Fibroblast of villous mesenchyme (primary cell): Measurements from ENCODE around the gene CDH13. TPM values are rescaled to one million over a fixed set of nuclear protein-coding genes. Genes with fewer than 3 reads are reported as not detected.
A peak's percentile ranks its signal among the peaks of the same experiment; 100 is the strongest.

Experiments used
- DNase-seq: peaks from one replicate; pipeline ENCODE4 v3.0.0-alpha.2; 2010; ENCODE audit warnings: low read depth
- H3K4me3 ChIP-seq: 2 replicates; pipeline ENCODE4 v1.5.1; 2011; ENCODE audit warnings: low read depth, mild to moderate bottlenecking, low read length
- CTCF ChIP-seq: IDR thresholded peaks from 2 replicates; pipeline ENCODE4 v1.5.1; 2012; ENCODE audit warnings: low read depth, mild to moderate bottlenecking, low read length; ENCODE audit not compliant: insufficient read depth
- total RNA-seq: library from RNA; depleted of rRNA; stranded (reverse); fragments of >200 nt; gene quantifications from 2 replicates; pipeline ENCODE4 v1.2.3, GENCODE V29; 2012

Gene CDH13
- total RNA-seq, 1 donor: 47.5 TPM

GRCh38 chr16:82732461-82732860, 105.7 kb downstream of the CDH13 start:
- H3K4me3 ChIP-seq: no peak overlapping the region
- DNase-seq: peak; percentile 72
- TF ChIP-seq CTCF: no peak

GRCh38 chr16:82735186-82735585, 108.4 kb downstream of the CDH13 start:
- H3K4me3 ChIP-seq: no peak overlapping the region
- no peak for DNase-seq
- TF ChIP-seq CTCF: no peak

GRCh38 chr16:82735673-82736091, 108.9 kb downstream of the CDH13 start:
- no peak overlapping the region for H3K4me3 ChIP-seq
- TF ChIP-seq CTCF: no peak

GRCh38 chr16:82736224-82736623, 109.5 kb downstream of the CDH13 start:
- TF ChIP-seq CTCF: no peak
- no peak for DNase-seq
- no peak overlapping the region for H3K4me3 ChIP-seq

More at GRCh38 chr16:82735673-82736091, 108.9 kb downstream of the CDH13 start:
- DNase-seq: peak; percentile 81

- DNase-seq: no peak
- no peak overlapping the region for H3K4me3 ChIP-seq
- peak; percentile 53 for TF ChIP-seq CTCF
Measured at GRCh38 chr16:82738699-82739098, 111.9 kb downstream of the CDH13 start.

- peak; percentile 89 for DNase-seq
- no peak for TF ChIP-seq CTCF
Measured at GRCh38 chr16:82741073-82741615, 114.4 kb downstream of the CDH13 start.

GRCh38 chr16:82744958-82745357, 118.2 kb downstream of the CDH13 start:
- TF ChIP-seq CTCF: no peak
- H3K4me3 ChIP-seq: no peak overlapping the region
- DNase-seq: no peak

More at GRCh38 chr16:82741073-82741615, 114.4 kb downstream of the CDH13 start:
- no peak overlapping the region for H3K4me3 ChIP-seq
